Activated T-cell treated with anti-CD3 and anti-CD28 coated beads for 4 hours (primary cell): ENCODE measurements around the gene SLC16A13.
"Not testable (repeated sequence)": the region's sequence is repeated elsewhere in the genome, so short reads cannot be mapped to it uniquely, and the experiment has no call there.

ENCODE experiments used
- DNase-seq: peaks from one replicate; pipeline ENCODE4 v3.0.0-alpha.2; 2020

SLC16A13 gene

GRCh38 chr17:7035591-7036368, at the start of gene SLC16A13:
Gene SLC16A13, plus strand, starts transcription at chr17:7036015. Its CDS starts 368 bp downstream, at chr17:7036383.
- DNase-seq = peak; percentile 95

GRCh38 chr17:6986676-6987075, 49.1 kb upstream of the SLC16A13 start:
- DNase-seq = no peak

DNA sequence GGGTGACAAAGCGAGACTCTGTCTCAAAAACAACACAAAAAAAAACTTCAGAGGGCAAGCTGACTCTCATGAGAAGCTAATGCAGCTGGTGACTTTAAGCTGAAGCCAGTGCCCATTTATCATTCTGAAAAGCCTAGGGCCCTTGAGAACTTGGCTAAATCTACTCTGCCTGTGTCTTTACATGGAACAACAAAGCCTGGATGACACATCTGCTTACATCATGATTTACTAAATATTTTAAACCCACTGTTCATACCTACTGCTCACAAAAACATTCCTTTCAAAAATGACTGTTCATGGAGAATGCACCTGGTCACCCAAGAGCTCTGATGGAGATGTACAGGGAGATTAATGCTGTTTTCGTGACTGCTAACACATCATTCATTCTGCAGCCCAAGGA, 46.0 kb upstream of the SLC16A13 start:
- DNase-seq = no peak

GRCh38 chr17:6993613-6994056, 42.2 kb upstream of the SLC16A13 start:
- DNase-seq = not testable (repeated sequence)

- no peak for DNase-seq
These were observed 41.7 kb upstream of the SLC16A13 start for GRCh38 chr17:6994118-6994598.

GRCh38 chr17:6994666-6995256, 41.1 kb upstream of the SLC16A13 start:
- no peak for DNase-seq

DNA sequence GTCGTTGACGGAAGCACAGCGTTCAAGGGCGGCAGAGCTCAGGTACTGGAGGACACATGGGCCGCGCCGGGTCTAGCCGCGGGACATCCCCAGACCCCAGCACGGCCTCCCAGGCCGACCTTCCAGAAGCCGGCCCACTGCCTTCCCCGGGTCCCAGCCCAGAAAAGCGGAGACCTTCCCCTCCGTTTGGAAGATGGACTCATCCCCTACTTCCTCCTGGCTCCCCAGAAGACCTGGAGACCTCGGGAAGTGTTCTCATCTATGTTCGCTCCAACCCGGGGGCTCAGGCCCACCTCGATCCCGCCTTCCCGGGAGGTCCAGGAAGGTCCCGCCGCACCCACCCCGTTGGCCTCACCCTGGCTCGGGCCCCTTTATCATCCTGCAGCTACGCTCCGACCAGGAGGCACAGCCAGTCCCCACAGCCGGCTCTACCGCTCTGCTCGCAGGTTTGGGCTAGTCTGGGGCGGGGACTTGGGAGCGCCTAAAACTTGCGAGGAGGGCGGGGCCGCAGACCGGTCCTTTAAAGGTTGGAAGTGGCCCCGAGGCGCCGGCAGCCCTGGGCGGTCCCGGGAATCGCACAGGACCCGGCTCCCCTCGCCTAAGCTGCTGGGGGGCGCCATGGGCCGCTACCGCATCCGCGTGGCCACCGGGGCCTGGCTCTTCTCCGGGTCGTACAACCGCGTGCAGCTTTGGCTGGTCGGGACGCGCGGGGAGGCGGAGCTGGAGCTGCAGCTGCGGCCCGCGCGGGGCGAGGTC, 40.1 kb upstream of the SLC16A13 start, which contains the start of gene ALOX12:
ALOX12 (plus strand) TSS at position 550 of the 756 bp plus-strand sequence; CDS start at position 619, 69 bp downstream.
- no peak for DNase-seq

GRCh38 chr17:6996256-6997011, 39.4 kb upstream of the SLC16A13 start:
- DNase-seq = no peak

GRCh38 chr17:6997171-6997570, 38.6 kb upstream of the SLC16A13 start:
- no peak for DNase-seq

GRCh38 chr17:6998855-6999508, 36.8 kb upstream of the SLC16A13 start:
- no peak for DNase-seq

DNA sequence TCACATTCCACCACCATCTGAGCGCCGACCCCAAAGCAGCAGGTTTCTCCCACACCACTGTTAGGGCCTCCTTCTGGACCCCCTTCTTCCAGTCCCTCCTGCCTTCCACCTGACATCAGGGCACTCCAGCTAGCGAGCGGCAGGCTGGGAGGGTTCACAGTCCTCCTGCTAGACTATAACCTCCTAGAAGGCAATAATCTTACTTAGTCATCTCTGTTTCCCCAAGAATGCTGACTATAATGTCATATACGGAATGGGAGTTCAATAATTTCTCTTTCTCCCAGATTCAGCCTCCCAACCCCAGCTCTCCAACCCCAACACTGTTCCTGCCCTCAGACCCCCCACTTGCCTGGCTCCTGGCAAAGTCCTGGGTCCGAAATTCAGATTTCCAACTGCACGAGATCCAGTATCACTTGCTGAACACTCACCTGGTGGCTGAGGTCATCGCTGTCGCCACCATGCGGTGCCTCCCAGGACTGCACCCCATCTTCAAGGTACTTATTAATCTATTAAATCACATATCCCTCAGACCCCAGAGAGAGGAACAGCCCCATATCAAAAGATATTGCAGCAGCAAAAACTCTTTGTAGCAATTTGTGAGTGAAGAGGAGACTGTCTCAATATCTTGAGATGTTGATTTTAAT, 34.4 kb upstream of the SLC16A13 start:
- no peak for DNase-seq

DNA sequence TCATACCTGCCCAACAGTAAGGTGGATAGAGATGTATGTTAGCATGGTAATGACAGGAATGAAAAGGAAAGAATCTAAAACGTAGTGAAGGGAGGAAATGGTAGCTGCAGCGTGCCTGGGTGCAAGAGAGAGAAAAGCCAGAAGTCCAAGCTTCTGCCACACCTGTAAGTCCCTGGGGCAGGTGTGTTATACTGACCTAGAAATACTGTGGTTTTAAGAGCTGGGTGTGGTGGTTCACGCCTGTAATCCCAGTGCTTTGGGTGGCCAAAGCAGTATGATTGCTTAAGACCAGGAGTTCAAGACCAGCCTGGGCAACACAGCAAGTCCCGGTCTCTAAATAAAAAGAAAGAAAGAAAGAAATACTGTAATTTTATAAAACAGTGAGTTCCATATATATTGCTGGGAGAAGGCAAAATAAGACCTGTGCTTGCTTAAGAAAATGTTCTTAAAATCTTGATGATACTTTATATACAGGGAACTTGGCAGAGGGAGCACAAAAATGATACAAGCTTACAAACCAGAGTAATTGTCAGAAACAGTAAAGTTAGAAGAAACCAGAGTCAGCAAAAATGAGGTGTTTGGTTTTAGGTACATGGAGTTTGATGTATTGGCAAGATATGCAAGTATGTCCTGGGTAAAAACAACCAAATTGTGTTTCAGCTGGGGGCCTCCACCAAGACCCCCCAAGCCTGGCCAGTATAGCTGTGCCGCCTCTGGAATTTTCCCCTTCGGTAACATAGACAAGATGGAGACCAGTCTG, 33.3 kb upstream of the SLC16A13 start:
- no peak for DNase-seq

- DNase-seq = no peak
These were observed 32.1 kb upstream of the SLC16A13 start for GRCh38 chr17:7003745-7004144.

DNA sequence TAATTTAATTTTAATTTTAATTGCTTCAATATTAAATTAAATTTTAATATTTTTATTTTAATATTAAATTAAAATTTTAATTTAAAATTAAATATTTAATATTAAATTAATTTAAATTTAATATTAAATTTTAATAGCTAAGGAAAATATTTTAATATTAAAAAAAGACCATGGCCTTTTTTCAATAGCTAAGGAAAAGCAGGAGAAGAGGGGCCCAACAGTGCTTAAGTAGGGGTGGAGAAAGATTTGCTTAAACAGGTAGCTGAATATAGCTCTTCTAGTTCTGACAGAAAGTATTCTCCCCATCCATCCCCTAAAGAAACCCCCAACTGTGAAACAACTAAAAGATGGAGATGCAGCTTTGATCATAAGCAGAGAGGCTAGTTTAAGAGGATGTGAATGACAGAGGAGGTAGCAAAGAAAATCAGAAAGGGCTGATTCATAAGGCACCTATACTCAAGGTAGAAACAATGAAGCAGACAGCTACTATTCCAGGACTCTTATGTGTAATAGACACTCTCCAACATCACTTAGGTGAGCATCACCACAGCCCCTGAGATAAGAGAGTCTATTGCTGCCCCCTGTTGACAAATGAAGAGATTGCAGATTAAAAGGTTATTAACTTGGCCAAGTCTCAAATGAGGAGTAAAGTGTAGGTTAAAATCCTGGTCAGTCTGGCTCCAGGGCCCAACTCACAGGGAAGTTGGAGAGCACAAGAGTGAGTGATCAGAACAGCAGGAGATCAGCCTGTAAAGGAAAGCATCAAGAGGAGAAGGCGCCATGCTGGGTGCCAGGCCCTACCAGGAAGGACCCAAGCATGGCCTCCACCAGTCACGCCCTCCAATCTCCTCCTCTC, 31.2 kb upstream of the SLC16A13 start:
- no peak for DNase-seq

DNA sequence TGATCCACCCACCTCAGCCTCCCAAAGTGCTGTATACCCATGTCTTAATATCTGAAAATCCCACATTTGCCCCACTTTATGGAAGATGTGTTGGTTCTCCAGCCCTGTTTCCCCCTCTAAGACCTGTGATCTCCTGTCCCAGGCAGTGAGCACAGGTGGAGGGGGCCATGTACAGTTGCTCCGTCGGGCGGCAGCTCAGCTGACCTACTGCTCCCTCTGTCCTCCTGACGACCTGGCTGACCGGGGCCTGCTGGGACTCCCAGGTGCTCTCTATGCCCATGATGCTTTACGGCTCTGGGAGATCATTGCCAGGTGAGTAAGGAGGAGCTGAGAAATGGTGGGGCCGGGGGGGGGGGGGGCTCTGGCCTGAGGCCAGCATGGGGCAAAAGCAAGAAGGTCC, 30.1 kb upstream of the SLC16A13 start:
- no peak for DNase-seq

DNA sequence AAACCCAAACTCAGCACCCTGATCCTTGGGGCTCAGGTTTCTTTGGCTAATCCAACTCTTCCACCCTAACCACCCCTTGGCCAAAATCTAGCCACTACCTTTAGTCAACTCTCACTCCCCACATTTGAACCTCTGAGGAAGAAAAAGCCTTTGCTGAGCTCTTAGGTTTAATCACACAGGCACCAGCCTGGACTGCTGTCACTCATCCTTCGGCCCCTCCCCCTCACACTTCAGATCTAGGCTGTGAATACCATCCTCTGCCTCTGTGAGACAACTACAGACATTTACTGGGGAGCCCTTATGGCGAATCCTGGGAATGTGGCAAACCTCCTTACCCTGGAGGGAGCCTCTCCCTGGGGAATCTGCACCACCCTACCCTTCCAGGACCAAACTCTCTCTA, 28.7 kb upstream of the SLC16A13 start:
- DNase-seq = no peak

- no peak for DNase-seq
These were observed 25.3 kb upstream of the SLC16A13 start for GRCh38 chr17:7010523-7010922.

DNA sequence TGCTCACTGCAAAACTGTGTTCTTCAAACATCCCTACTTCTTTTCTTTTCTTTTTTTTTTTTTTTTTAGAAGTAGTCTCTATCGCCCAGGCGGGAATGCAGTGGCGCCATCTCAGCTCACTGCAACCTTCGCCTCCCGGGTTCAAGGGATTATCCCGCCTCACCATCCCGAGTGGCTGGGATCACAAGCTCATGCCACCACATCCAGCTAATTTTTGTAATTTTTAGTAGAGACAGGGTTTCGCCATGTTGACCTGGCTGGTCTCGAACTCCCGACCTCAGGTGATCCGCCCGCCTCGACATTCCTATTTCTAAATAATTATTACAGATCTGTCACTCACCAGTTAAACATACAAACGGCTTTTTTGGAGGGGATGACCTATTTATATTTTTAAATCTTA, 24.4 kb upstream of the SLC16A13 start:
- DNase-seq = no peak

DNA sequence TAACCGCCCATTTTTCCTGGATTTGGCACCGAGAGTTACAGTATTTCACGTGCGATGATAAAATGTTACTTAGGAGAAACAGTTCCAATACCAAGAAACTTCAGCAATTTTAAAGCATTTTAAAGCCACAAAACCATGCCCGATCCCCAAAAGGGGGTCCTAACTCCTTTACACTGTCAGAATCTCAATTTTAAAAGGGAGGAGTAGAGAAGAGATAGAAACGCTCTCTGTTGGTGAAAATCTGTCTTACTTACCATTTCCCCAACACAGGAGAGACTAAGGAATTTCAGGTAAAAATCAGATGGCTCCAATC, 23.9 kb upstream of the SLC16A13 start:
- DNase-seq = no peak
